ENCODE results near the gene GGCX.
"Not testable (repeated sequence)": the region's sequence is repeated elsewhere in the genome, so short reads cannot be mapped to it uniquely, and the experiment has no call there.

GGCX gene

GRCh38 chr2:85575739-85576138, 14.4 kb upstream of the GGCX start:
- DNase-seq (ENCODE audit: low spot score): no peak

GRCh38 chr2:85566265-85566664, 5.0 kb upstream of the GGCX start:
- no peak for DNase-seq (ENCODE audit: low spot score)

GRCh38 chr2:85564144-85564563, 2.9 kb upstream of the GGCX start:
- DNase-seq (ENCODE audit: low spot score): no peak

GRCh38 chr2:85560812-85561279, 447 bp downstream of the GGCX start:
- DNase-seq (ENCODE audit: low spot score): no peak

- DNase-seq (ENCODE audit: low spot score): not testable (repeated sequence)
Observed at GRCh38 chr2:85560403-85560726, 928 bp downstream of the GGCX start.

GRCh38 chr2:85558160-85558559, 3.1 kb downstream of the GGCX start:
- no peak for DNase-seq (ENCODE audit: low spot score)

GRCh38 chr2:85557130-85557529, 4.2 kb downstream of the GGCX start:
- DNase-seq (ENCODE audit: low spot score): no peak

- DNase-seq (ENCODE audit: low spot score): peak; percentile 29
Observed at GRCh38 chr2:85554980-85555612, 6.2 kb downstream of the GGCX start.

GRCh38 chr2:85553184-85553583, 8.1 kb downstream of the GGCX start:
- no peak for DNase-seq (ENCODE audit: low spot score)

- DNase-seq (ENCODE audit: low spot score): peak; percentile 68
Observed at GRCh38 chr2:85551698-85552678, 9.3 kb downstream of the GGCX start.

- no peak for DNase-seq (ENCODE audit: low spot score)
Observed at GRCh38 chr2:85550486-85550885, 10.8 kb downstream of the GGCX start.

- DNase-seq (ENCODE audit: low spot score): peak; percentile 32
Observed at GRCh38 chr2:85549826-85550225, 11.5 kb downstream of the GGCX start.

- no peak for DNase-seq (ENCODE audit: low spot score)
Observed at GRCh38 chr2:85549095-85549494, 12.2 kb downstream of the GGCX start.

GRCh38 chr2:85548608-85548900, 12.7 kb downstream of the GGCX start:
- no peak for DNase-seq (ENCODE audit: low spot score)

- no peak for DNase-seq (ENCODE audit: low spot score)
Observed at GRCh38 chr2:85547859-85548607, 13.3 kb downstream of the GGCX start.

- DNase-seq (ENCODE audit: low spot score): no peak
Observed at GRCh38 chr2:85547089-85547858, 14.0 kb downstream of the GGCX start.

- peak; percentile 44 for DNase-seq (ENCODE audit: low spot score)
Observed at GRCh38 chr2:85545780-85546240, 15.5 kb downstream of the GGCX start.

- DNase-seq (ENCODE audit: low spot score): peak; percentile 16
Observed at GRCh38 chr2:85544915-85545779, 16.1 kb downstream of the GGCX start.

- DNase-seq (ENCODE audit: low spot score): not testable (repeated sequence)
Observed at GRCh38 chr2:85544254-85544691, 17.0 kb downstream of the GGCX start.

- DNase-seq (ENCODE audit: low spot score): no peak
Observed at GRCh38 chr2:85542777-85543176, 18.5 kb downstream of the GGCX start.
